GM12878 (cell line): ENCODE results near the gene TRIM28. TPM values are rescaled to one million over a fixed set of nuclear protein-coding genes. Genes with fewer than 3 reads are reported as not detected.

Experiments used
- ATAC-seq: fragments of 200-7000 bp; cut with Tn5 transposase; 3 replicates; pipeline ENCODE4 v1.9.1; 2020; ENCODE audit warnings: mild to moderate bottlenecking, moderate library complexity
- BruUV-seq: library from RNA; stranded (reverse); fragments of 400-500 nt; replicated peaks from 2 replicates; lab custom pipeline; 2021; lab: Mats Ljungman, UMichigan
- CTCF ChIA-PET: fragments of 300-600 bp; sonication (Branson Sonifier 250); formaldehyde crosslinking; extraction: SDS; loops from one replicate; lab custom pipeline; 2021; ENCODE audit warnings: inconsistent platforms; lab: Yijun Ruan, JAX
- POLR2A ChIA-PET: fragments of 350-600 bp; formaldehyde crosslinking; extraction: SDS; loops from one replicate; lab custom pipeline; 2021; ENCODE audit warnings: inconsistent platforms; lab: Charles Lee
- RAD21 ChIA-PET: fragments of 300-600 bp; sonication (Branson Sonifier 250); formaldehyde crosslinking; loops from one replicate; lab custom pipeline; 2023; ENCODE audit warnings: antibody characterized with exemption; ENCODE audit not compliant: unreplicated experiment; lab: Charles Lee
- SMC1A ChIA-PET: fragments of 300-600 bp; sonication (Branson Sonifier 250); formaldehyde crosslinking; loops from one replicate; lab custom pipeline; 2023; ENCODE audit not compliant: unreplicated experiment, uncharacterized antibody; lab: Charles Lee
- DNase-seq: peaks from one replicate; pipeline ENCODE4 v3.0.0-alpha.2; 2011; ENCODE audit warnings: low read depth, low spot score
- FAIRE-seq: peaks from 3 replicates; lab custom pipeline; 2011; peaks lifted over from hg19 to GRCh38; lab: Jason Lieb, UNC
- H2AFZ ChIP-seq: 2 replicates; pipeline ENCODE4 v1.6.0; 2011; ENCODE audit warnings: low read depth, low read length, control low read depth; ENCODE audit not compliant: control insufficient read depth
- H3K27ac ChIP-seq: 2 replicates; pipeline ENCODE4 v1.5.1; 2011; ENCODE audit warnings: control low read depth; ENCODE audit not compliant: control insufficient read depth, insufficient read depth
- H3K27me3 ChIP-seq, 2 experiments: replicated peaks in 1 of 2; 2 replicates each; pipeline versions ENCODE4 v1.6.0 to v1.6.1; 2011; ENCODE audit warnings: low read length in 1 of 2; ENCODE audit not compliant: control insufficient read depth in 2 of 2, insufficient read depth in 2 of 2
- H3K36me3 ChIP-seq, 2 experiments: 2 replicates each; pipeline ENCODE4 v1.5.1; 2011; ENCODE audit warnings: low read length in 1 of 2; ENCODE audit not compliant: control insufficient read depth in 2 of 2, insufficient read depth in 2 of 2
- H3K4me1 ChIP-seq: 2 replicates; pipeline ENCODE4 v1.6.1; 2011; ENCODE audit warnings: mild to moderate bottlenecking, low read length, moderate library complexity, mixed read lengths; ENCODE audit not compliant: control insufficient read depth, insufficient read depth
- H3K4me2 ChIP-seq: 2 replicates; pipeline ENCODE4 v1.6.0; 2011; ENCODE audit warnings: control low read depth; ENCODE audit not compliant: control insufficient read depth, insufficient read depth
- H3K4me3 ChIP-seq: fragments of 200-600 bp; sonication (generic); 2 replicates; pipeline ENCODE4 v1.5.1; 2016
- H3K79me2 ChIP-seq: 2 replicates; pipeline ENCODE4 v1.6.0; 2011; ENCODE audit warnings: low read length; ENCODE audit not compliant: control insufficient read depth, insufficient read depth
- H3K9ac ChIP-seq: 2 replicates; pipeline ENCODE4 v1.8.0; 2011; ENCODE audit warnings: low read length, control low read depth, mixed read lengths; ENCODE audit not compliant: control insufficient read depth, insufficient read depth
- H3K9me3 ChIP-seq: replicated peaks from 3 replicates; pipeline ENCODE4 v1.5.1; 2011; ENCODE audit warnings: mild to moderate bottlenecking, low read length; ENCODE audit not compliant: control insufficient read depth, insufficient read depth
- H4K20me1 ChIP-seq: 2 replicates; pipeline ENCODE4 v1.6.0; 2011; ENCODE audit not compliant: control insufficient read depth, insufficient read depth
- ATF3 ChIP-seq: IDR thresholded peaks from 2 replicates; pipeline ENCODE4 v1.6.1; 2011; ENCODE audit warnings: low read depth, mild to moderate bottlenecking, low read length, moderate library complexity, borderline replicate concordance; ENCODE audit errors: extremely low read depth
- EED ChIP-seq: sonication (generic); IDR thresholded peaks from 2 replicates; pipeline ENCODE4 v1.6.1; 2016; ENCODE audit warnings: antibody characterized with exemption, low read depth
- MEF2B ChIP-seq: fragments of 450-650 bp; IDR thresholded peaks from 2 replicates; pipeline ENCODE4 v1.6.1; 2018; ENCODE audit warnings: mild to moderate bottlenecking, moderate library complexity; ENCODE audit not compliant: partially characterized antibody, poor library complexity, severe bottlenecking
- MTA3 ChIP-seq: IDR thresholded peaks from 2 replicates; pipeline ENCODE4 v1.6.1; 2012; ENCODE audit warnings: low read length, inconsistent platforms, borderline replicate concordance
- POLR2A ChIP-seq: IDR thresholded peaks from 2 replicates; pipeline ENCODE4 v1.6.1; 2011; ENCODE audit warnings: low read depth, mild to moderate bottlenecking, low read length
- SMAD1 ChIP-seq: fragments of 450-650 bp; IDR thresholded peaks from 2 replicates; pipeline ENCODE4 v1.6.1; 2018; ENCODE audit warnings: mild to moderate bottlenecking, low read depth; ENCODE audit not compliant: partially characterized antibody
- ZBTB40 ChIP-seq: fragments of 450-650 bp; IDR thresholded peaks from 2 replicates; pipeline ENCODE4 v1.6.1; 2016; ENCODE audit warnings: mild to moderate bottlenecking, moderate library complexity, borderline replicate concordance
- WGBS: methylation state at CpG from one replicate; pipeline ENCODE4 v1.1.6; 2016; ENCODE audit warnings: low lambda C conversion rate; ENCODE audit not compliant: insufficient replicate concordance, insufficient coverage; ENCODE audit errors: missing lambda C conversion rate; 5-methylcytosine and 5-hydroxymethylcytosine counted together
- in situ Hi-C: fragments of 300-500 bp; cut with MboI; formaldehyde crosslinking; loops from 9 replicates; pipeline ENCODE4 v1.14.3; 2018; ENCODE audit warnings: mixed read lengths
- intact Hi-C: fragments of 100-400 bp; cut with micrococcal nuclease; formaldehyde crosslinking; loops from one replicate; pipeline ENCODE4 v1.14.2; 2022; ENCODE audit not compliant: unreplicated experiment
- polyA plus RNA-seq, 11 experiments: library from polyadenylated mRNA; depleted of rRNA in 4 of 11; unstranded in 6 of 11; stranded (reverse) in 5 of 11; fragments of >200 nt; fragmentation: Nextera tagmentation in 4 of 11; fragmentation: Illumina TruSeq in 1 of 11; extraction: Ambion mirVana in 4 of 11; extraction: Trizol in 1 of 11; gene quantifications; 1 replicate in 1 of 11; 2 replicates in 10 of 11; pipeline versions ENCODE4 v1.2.1 to v1.2.3, GENCODE V29; 2011 to 2016; ENCODE audit warnings: inconsistent platforms in 2 of 11, missing spikeins in 2 of 11, low read depth in 1 of 11
- total RNA-seq, 4 experiments: library from RNA; depleted of rRNA in 3 of 4; stranded (reverse); fragments of >200 nt in 3 of 4; fragmentation: Illumina TruSeq in 1 of 4; extraction: Trizol in 1 of 4; gene quantifications; 2 replicates each; pipeline versions ENCODE4 v1.2.1 to v1.2.3, GENCODE V29; 2013 to 2021

The TRIM28 gene
- total and polyA plus RNA-seq, 10 of the 15 experiments (the other 5 are each of a cell fraction or from before 2014, with no cell fraction given), result 5.0 to 650 (median 296) TPM

- Histone ChIP-seq H3K9me3 (no peaks in the 10 kb centered on the region), H3K36me3 (peaks cover 2 to 3% of the 10 kb centered on the region in 2 experiments; a peak in 3 of 4 replicates), H3K79me2 (no peaks in the 10 kb centered on the region; the same call in none of the 2 replicates), H2AFZ (no peak overlapping the region), H3K4me1 (peaks cover 9% of the 10 kb centered on the region), H3K4me3 (no peak overlapping the region), H4K20me1 (no peaks in the 10 kb centered on the region), H3K27me3 (no peaks in the 10 kb centered on the region), H3K4me2 (no peak overlapping the region), H3K9ac (no peak overlapping the region), H3K27ac (no peak overlapping the region)
- ChIA-PET POLR2A (interaction anchor here (6.0 kb wide), 1 partner anchor 9 kb away, joined by 46 read pairs; no protein-coding TSS in a partner anchor), SMC1A (interaction anchor here (0.5 kb wide), 1 partner anchor 30 kb away, joined by 3 read pairs; no protein-coding TSS in a partner anchor), RAD21 (no interaction called here), CTCF (no interaction called here)
- no peak for ATAC-seq
- in situ Hi-C loops, result no loop called here
- TF ChIP-seq SMAD1, result no peak
- no peak for TF ChIP-seq MEF2B
- no peak for TF ChIP-seq EED
- no peak for TF ChIP-seq ATF3
- 0 out of 2 replicates have a peak, but pooled peaks have one; percentile 7 for TF ChIP-seq POLR2A
- TF ChIP-seq ZBTB40, result no peak
- TF ChIP-seq MTA3, result no peak
- WGBS, result 56% methylated on average over 8 of the region's 8 CpGs
- intact Hi-C loops, result no loop called here
- FAIRE-seq, result no peak
- DNase-seq, result no peak
- BruUV-seq, result no TSS peak
Observed at GRCh38 chr19:58569943-58570670, 26.2 kb downstream of the TRIM28 start.
